ENCODE measurements around the gene MYO5B. TPM values are rescaled to one million over a fixed set of nuclear protein-coding genes. Genes with fewer than 3 reads are reported as not detected.

Gene MYO5B
- total RNA-seq, 1 donor from 2014 or later, result 22.6 TPM

DNA sequence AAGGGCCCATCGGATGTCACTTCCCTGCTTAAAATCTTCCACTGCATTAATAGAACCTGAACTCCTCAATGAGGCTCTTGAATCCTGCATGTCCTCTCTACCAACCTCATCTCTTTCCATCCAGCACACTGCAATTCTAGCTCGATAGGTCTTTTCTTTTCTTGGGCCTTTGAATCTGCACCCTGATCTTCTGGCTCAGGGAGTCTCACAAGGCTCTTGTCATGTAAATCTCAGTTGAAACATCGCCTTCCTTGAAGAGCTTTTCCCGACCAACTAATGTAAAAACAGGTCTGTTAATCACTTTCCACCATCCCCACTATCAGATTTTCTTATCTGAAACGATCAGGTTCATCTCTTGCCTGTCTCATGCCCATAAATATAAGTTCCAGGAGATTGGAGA is 120.5 kb downstream of the MYO5B start:
- intact Hi-C loops (cut with DNase I), result no loop called here
- H3K36me3 ChIP-seq, result no peaks in the 10 kb centered on the region
- H3K9me3 ChIP-seq, result no peaks in the 10 kb centered on the region
- no peaks in the 10 kb centered on the region for H3K27me3 ChIP-seq
- TF ChIP-seq POLR2AphosphoS5 (IDR thresholded peaks at IDR 0.05; ENCODE audit: insufficient read depth in 1 of 2, low read depth in 1 of 2) (no peak), POLR2A (IDR thresholded peaks at IDR 0.05) (no peak)
- TF ChIP-seq, protein P1, sequence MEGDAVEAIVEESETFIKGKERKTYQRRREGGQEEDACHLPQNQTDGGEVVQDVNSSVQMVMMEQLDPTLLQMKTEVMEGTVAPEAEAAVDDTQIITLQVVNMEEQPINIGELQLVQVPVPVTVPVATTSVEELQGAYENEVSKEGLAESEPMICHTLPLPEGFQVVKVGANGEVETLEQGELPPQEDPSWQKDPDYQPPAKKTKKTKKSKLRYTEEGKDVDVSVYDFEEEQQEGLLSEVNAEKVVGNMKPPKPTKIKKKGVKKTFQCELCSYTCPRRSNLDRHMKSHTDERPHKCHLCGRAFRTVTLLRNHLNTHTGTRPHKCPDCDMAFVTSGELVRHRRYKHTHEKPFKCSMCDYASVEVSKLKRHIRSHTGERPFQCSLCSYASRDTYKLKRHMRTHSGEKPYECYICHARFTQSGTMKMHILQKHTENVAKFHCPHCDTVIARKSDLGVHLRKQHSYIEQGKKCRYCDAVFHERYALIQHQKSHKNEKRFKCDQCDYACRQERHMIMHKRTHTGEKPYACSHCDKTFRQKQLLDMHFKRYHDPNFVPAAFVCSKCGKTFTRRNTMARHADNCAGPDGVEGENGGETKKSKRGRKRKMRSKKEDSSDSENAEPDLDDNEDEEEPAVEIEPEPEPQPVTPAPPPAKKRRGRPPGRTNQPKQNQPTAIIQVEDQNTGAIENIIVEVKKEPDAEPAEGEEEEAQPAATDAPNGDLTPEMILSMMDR (IDR thresholded peaks at IDR 0.05), result no peak
- H3K4me3 ChIP-seq, result no peak overlapping the region
- H3K27ac ChIP-seq, result no peak overlapping the region
- DNase-seq (ENCODE audit: extremely low spot score in 2 of 2), result no peak
- H3K4me1 ChIP-seq, result peaks cover 26% of the 10 kb centered on the region

DNA sequence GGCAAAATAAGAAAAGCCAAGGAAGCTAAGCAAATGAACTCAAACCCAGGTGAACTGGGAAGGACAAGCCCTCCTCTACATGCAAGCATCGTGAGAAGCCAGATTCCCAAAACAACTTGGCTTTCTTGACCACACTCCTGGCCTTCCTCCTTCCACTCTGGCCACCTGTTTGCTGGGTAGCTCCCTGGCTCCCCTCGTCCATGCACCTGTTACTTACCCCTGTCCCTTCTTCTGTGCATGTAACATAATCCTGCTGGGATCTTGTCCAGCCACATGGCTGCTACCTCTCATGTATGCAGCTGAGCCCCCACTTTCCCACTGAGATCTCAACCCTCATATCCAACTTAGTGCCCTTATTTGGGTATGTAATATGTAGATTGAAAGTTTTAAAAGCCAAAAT is 121.6 kb downstream of the MYO5B start:
- Histone ChIP-seq H3K27ac (no peak overlapping the region), H3K27me3 (no peaks in the 10 kb centered on the region), H3K4me1 (peaks cover 24% of the 10 kb centered on the region), H3K4me3 (no peak overlapping the region), H3K9me3 (no peaks in the 10 kb centered on the region), H3K36me3 (no peaks in the 10 kb centered on the region)
- intact Hi-C loops (cut with DNase I), result no loop called here
- TF ChIP-seq POLR2AphosphoS5 (IDR thresholded peaks at IDR 0.05; ENCODE audit: insufficient read depth in 1 of 2, low read depth in 1 of 2) (no peak), POLR2A (IDR thresholded peaks at IDR 0.05) (no peak)
- TF ChIP-seq, protein P1 (IDR thresholded peaks at IDR 0.05), result no peak
- DNase-seq (ENCODE audit: extremely low spot score in 2 of 2), result no peak

DNA sequence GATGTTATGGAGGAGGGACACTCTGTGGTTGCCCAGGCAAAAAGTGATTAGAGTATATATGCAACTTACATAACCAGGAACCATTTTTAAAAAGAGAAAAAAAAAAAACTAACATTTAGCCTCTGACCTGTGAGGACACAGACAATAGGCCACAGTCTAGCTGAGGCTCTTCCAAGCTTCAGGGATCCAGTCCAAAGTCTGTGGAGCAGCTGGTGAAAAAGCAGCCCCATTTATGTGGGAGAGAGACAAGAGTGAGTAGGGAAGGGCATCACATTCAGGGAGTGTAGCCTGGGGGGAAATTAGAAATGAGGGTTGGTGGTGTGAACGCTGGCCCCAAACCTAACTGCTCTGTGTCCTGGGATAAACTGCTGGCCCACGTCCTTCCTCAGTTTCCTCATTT is 122.8 kb downstream of the MYO5B start:
- intact Hi-C loops (cut with DNase I), result no loop called here
- Histone ChIP-seq H3K27ac (no peak overlapping the region), H3K4me1 (peaks cover 24% of the 10 kb centered on the region), H3K27me3 (no peaks in the 10 kb centered on the region), H3K36me3 (no peaks in the 10 kb centered on the region), H3K9me3 (no peaks in the 10 kb centered on the region), H3K4me3 (no peak overlapping the region)
- no peak for TF ChIP-seq POLR2A (IDR thresholded peaks at IDR 0.05)
- TF ChIP-seq, protein P1 (IDR thresholded peaks at IDR 0.05), result no peak
- TF ChIP-seq POLR2AphosphoS5 (IDR thresholded peaks at IDR 0.05; ENCODE audit: insufficient read depth in 1 of 2, low read depth in 1 of 2), result no peak
- no peak for DNase-seq (ENCODE audit: extremely low spot score in 2 of 2)

DNA sequence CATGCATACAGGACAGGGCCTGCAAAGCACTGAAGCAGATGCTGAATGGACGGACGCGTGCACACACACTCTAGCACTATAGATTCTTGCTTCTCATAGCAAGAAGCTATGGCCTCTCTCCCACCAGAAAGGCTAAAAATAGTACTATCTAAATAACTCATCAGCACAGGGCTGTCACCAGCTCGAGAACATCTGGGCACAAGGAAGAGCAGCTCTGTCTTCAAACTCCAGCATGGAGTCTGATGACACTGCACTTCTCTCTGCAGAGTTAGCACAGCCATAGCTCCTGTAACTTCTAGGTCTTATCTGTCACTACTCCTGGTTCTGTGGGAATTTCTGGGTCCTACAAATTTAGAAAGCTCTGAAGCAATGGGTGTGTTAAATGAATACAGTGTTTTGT is 123.5 kb downstream of the MYO5B start:
- H3K27me3 ChIP-seq, result no peaks in the 10 kb centered on the region
- no peaks in the 10 kb centered on the region for H3K9me3 ChIP-seq
- peaks cover 23% of the 10 kb centered on the region for H3K4me1 ChIP-seq
- DNase-seq (ENCODE audit: extremely low spot score in 2 of 2), result no peak
- no peaks in the 10 kb centered on the region for H3K36me3 ChIP-seq
- H3K27ac ChIP-seq, result no peak overlapping the region
- TF ChIP-seq POLR2A (IDR thresholded peaks at IDR 0.05) (no peak), POLR2AphosphoS5 (IDR thresholded peaks at IDR 0.05; ENCODE audit: insufficient read depth in 1 of 2, low read depth in 1 of 2) (no peak)
- TF ChIP-seq, protein P1 (IDR thresholded peaks at IDR 0.05), result no peak
- H3K4me3 ChIP-seq, result no peak overlapping the region
- intact Hi-C loops (cut with DNase I), result no loop called here

DNA sequence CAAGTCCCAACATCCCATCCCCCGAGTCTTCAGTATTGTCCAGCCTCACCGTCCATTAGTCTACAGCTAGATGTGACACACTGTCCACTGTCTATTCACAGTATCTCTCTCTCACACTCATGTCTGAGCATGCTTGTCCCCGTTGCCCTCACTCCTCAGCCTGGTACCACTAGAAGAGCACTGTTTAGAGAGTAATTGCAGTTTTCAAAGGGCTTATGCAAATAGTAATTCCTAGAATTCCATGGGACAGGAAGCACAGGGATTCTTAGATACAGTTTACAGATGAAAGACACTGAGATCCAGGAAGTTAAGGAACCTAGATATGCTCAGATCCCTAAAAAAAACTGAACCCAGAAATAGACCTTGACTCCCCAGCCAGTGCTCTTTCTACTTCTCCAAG is 125.5 kb downstream of the MYO5B start:
- intact Hi-C loops (cut with DNase I), result no loop called here
- no peaks in the 10 kb centered on the region for H3K27me3 ChIP-seq
- no peak overlapping the region for H3K4me3 ChIP-seq
- H3K36me3 ChIP-seq, result no peaks in the 10 kb centered on the region
- H3K4me1 ChIP-seq, result peaks cover 11% of the 10 kb centered on the region
- H3K9me3 ChIP-seq, result no peaks in the 10 kb centered on the region
- H3K27ac ChIP-seq, result no peak overlapping the region
- TF ChIP-seq POLR2AphosphoS5 (IDR thresholded peaks at IDR 0.05; ENCODE audit: insufficient read depth in 1 of 2, low read depth in 1 of 2) (no peak), POLR2A (IDR thresholded peaks at IDR 0.05) (no peak)
- TF ChIP-seq, protein P1 (IDR thresholded peaks at IDR 0.05), result no peak
- DNase-seq (ENCODE audit: extremely low spot score in 2 of 2), result no peak
